D341Med (cell line): ENCODE data around the gene MIER2.

Experiments
- DNase-seq: peaks from one replicate; pipeline ENCODE4 v3.0.0; 2012; ENCODE audit warnings: low spot score

MIER2 gene

GRCh38 chr19:378706-379105 lies 34.1 kb upstream of the MIER2 start:
- no peak for DNase-seq

- DNase-seq: no peak
These were observed 33.4 kb upstream of the MIER2 start for GRCh38 chr19:377801-378581.

GRCh38 chr19:376111-376470 lies 31.5 kb upstream of the MIER2 start:
- DNase-seq: no peak

- no peak for DNase-seq
These were observed 31.0 kb upstream of the MIER2 start for GRCh38 chr19:375395-376110.

- DNase-seq: no peak
These were observed 30.3 kb upstream of the MIER2 start for GRCh38 chr19:374886-375235.

GRCh38 chr19:374183-374885 lies 29.7 kb upstream of the MIER2 start:
- DNase-seq: no peak

- DNase-seq: no peak
These were observed 29.0 kb upstream of the MIER2 start for GRCh38 chr19:373391-374182.

GRCh38 chr19:372306-372890 lies 27.8 kb upstream of the MIER2 start:
- no peak for DNase-seq

- no peak for DNase-seq
These were observed 27.0 kb upstream of the MIER2 start for GRCh38 chr19:371501-372168.

- DNase-seq: no peak
These were observed 26.2 kb upstream of the MIER2 start for GRCh38 chr19:370641-371330.

- no peak for DNase-seq
These were observed 25.3 kb upstream of the MIER2 start for GRCh38 chr19:369876-370275.

GRCh38 chr19:369256-369655 lies 24.7 kb upstream of the MIER2 start:
- DNase-seq: no peak

GRCh38 chr19:368630-369024 lies 24.0 kb upstream of the MIER2 start:
- no peak for DNase-seq

GRCh38 chr19:367963-368629 lies 23.5 kb upstream of the MIER2 start:
- no peak for DNase-seq

- DNase-seq: no peak
These were observed 23.0 kb upstream of the MIER2 start for GRCh38 chr19:367561-367960.

- DNase-seq: no peak
These were observed 22.4 kb upstream of the MIER2 start for GRCh38 chr19:366951-367350.

GRCh38 chr19:366205-366783 lies 21.7 kb upstream of the MIER2 start:
- no peak for DNase-seq

GRCh38 chr19:364496-365287 lies 20.1 kb upstream of the MIER2 start:
- DNase-seq: no peak

- no peak for DNase-seq
These were observed 18.1 kb upstream of the MIER2 start for GRCh38 chr19:362683-363082.
